K562 (cell line): ENCODE data around the gene UBXN1. TPM values are rescaled to one million over a fixed set of nuclear protein-coding genes. Genes with fewer than 3 reads are reported as not detected.

Source experiments
- ARID4B ChIP-seq: sonication (generic); formaldehyde crosslinking; IDR thresholded peaks from 2 replicates; pipeline ENCODE4 v1.8.0; 2022; ENCODE audit warnings: mild to moderate bottlenecking, missing genetic modification reagents
- ILK ChIP-seq: fragments of 450-650 bp; IDR thresholded peaks from 2 replicates; pipeline ENCODE4 v1.6.1; 2016; ENCODE audit warnings: missing genetic modification characterization, low read depth, mild to moderate bottlenecking, missing compliant biosample characterization, moderate library complexity, borderline replicate concordance
- NFIX ChIP-seq: fragments of 250-450 bp; sonication (Bioruptor Pico); IDR thresholded peaks from 2 replicates; pipeline ENCODE4 v1.4.0; 2020; ENCODE audit warnings: low read depth, mild to moderate bottlenecking, moderate library complexity
- NR4A1 ChIP-seq, 2 experiments: fragments of 250-450 bp in 1 of 2; fragments of 450-650 bp in 1 of 2; sonication (Bioruptor Pico) in 1 of 2; IDR thresholded peaks; 2 replicates each; pipeline versions ENCODE4 v1.4.0 to v1.6.1; 2016 to 2020; ENCODE audit warnings: mild to moderate bottlenecking in 2 of 2, missing compliant biosample characterization in 1 of 2, missing genetic modification characterization in 1 of 2, moderate library complexity in 1 of 2
- PCBP2 ChIP-seq: fragments of 200-400 bp; formaldehyde crosslinking; IDR thresholded peaks from 2 replicates; pipeline ENCODE4 v1.6.1; 2018; ENCODE audit warnings: low read length, low read depth, mild to moderate bottlenecking, moderate library complexity; ENCODE audit not compliant: poor library complexity, severe bottlenecking
- PPARD ChIP-seq: fragments of 250-450 bp; sonication (Bioruptor Pico); IDR thresholded peaks from 2 replicates; pipeline ENCODE4 v1.8.0; 2022; ENCODE audit warnings: inconsistent platforms, mild to moderate bottlenecking, moderate library complexity
- RHOXF2B ChIP-seq: fragments of 250-450 bp; sonication (Bioruptor Pico); conservative IDR thresholded peaks from 2 replicates; pipeline ENCODE4 v1.5.1; 2021
- SRSF1 ChIP-seq: fragments of 200-400 bp; formaldehyde crosslinking; IDR thresholded peaks from 2 replicates; pipeline ENCODE4 v1.6.1; 2017; ENCODE audit warnings: mild to moderate bottlenecking, low read depth, low read length, moderate library complexity
- TBL1XR1 ChIP-seq, 2 experiments: IDR thresholded peaks; 2 replicates each; pipeline ENCODE4 v1.6.1; 2012; ENCODE audit warnings: improper control_type of control experiment in 2 of 2, low read length in 2 of 2, mild to moderate bottlenecking in 1 of 2
- TFE3 ChIP-seq: fragments of 450-650 bp; formaldehyde crosslinking; IDR thresholded peaks from 2 replicates; pipeline ENCODE4 v1.4.0; 2020; ENCODE audit warnings: mild to moderate bottlenecking, mixed read lengths
- polyA plus RNA-seq, 8 experiments: library from polyadenylated mRNA; depleted of rRNA in 4 of 8; stranded (reverse) in 5 of 8; unstranded in 3 of 8; fragments of >200 nt; fragmentation: Nextera tagmentation in 2 of 8; fragmentation: Illumina TruSeq in 1 of 8; extraction: Ambion mirVana in 2 of 8; extraction: Trizol in 1 of 8; gene quantifications; 2 replicates each; pipeline versions ENCODE4 v1.2.1 to v1.2.3, GENCODE V29; 2011 to 2014; ENCODE audit warnings: inconsistent platforms in 1 of 8, missing spikeins in 1 of 8
- total RNA-seq, 7 experiments: library from RNA; depleted of rRNA in 6 of 7; stranded (reverse); fragments of >200 nt in 6 of 7; fragmentation: Illumina TruSeq in 2 of 7; extraction: Trizol in 2 of 7; gene quantifications; 2 replicates each; pipeline versions ENCODE4 v1.2.1 to v1.2.3, GENCODE V29; 2011 to 2021; ENCODE audit warnings: low replicate concordance in 1 of 7

UBXN1 gene
- total and polyA plus RNA-seq, 9 of the 15 experiments (the other 6 are each of a cell fraction or from before 2014, with no cell fraction given), result 4.8 to 263 (median 99.7) TPM

GRCh38 chr11:62678770-62679696 is at the start of gene UBXN1 (continued):
- TF ChIP-seq NR4A1 (CRISPR knock-in tag; IDR thresholded peaks at IDR 0.05), result no peak
- peak; percentile 23; the same call in 1 of the 2 replicates for TF ChIP-seq NR4A1 (tag; IDR thresholded peaks at IDR 0.05)
- TF ChIP-seq PCBP2, result no peak
- TF ChIP-seq SRSF1, result no peak
- TF ChIP-seq ARID4B (CRISPR knock-in tag), result 0 out of 2 replicates have a peak, but pooled peaks have one; percentile 60
- no peak for TF ChIP-seq RHOXF2B (CRISPR knock-in tag)
- TF ChIP-seq ILK (tag), result no peak
- TF ChIP-seq NFIX, result no peak
- TF ChIP-seq TBL1XR1 (IDR thresholded peaks at IDR 0.05; ENCODE audit: low read length in 2 of 2), result 0 out of 4 replicates have a peak, but pooled peaks of 1 of the 2 experiments have one; percentile 30
- TF ChIP-seq TFE3 (CRISPR knock-in tag), result peak; percentile 95
- TF ChIP-seq PPARD (CRISPR knock-in tag), result no peak
